Measurements from ENCODE around the gene ALG12.

GRCh38 chr22:49856343-49856742, 61.9 kb downstream of the ALG12 start:
- no peak for TF ChIP-seq POLR2A (IDR thresholded peaks at IDR 0.05)
- TF ChIP-seq CTCF (IDR thresholded peaks at IDR 0.05), result no peak

Data from esophagus squamous epithelium (tissue), 4 donors.